GM12874 (cell line): ENCODE results near the gene MOV10L1.

Experiments
- TF ChIP-seq, protein P1 (sequence below): IDR thresholded peaks from 2 replicates; pipeline ENCODE4 v1.5.1; 2011; ENCODE audit warnings: low read depth, mild to moderate bottlenecking, control low read depth, low read length, moderate library complexity; ENCODE audit not compliant: insufficient read depth

The MOV10L1 gene

DNA sequence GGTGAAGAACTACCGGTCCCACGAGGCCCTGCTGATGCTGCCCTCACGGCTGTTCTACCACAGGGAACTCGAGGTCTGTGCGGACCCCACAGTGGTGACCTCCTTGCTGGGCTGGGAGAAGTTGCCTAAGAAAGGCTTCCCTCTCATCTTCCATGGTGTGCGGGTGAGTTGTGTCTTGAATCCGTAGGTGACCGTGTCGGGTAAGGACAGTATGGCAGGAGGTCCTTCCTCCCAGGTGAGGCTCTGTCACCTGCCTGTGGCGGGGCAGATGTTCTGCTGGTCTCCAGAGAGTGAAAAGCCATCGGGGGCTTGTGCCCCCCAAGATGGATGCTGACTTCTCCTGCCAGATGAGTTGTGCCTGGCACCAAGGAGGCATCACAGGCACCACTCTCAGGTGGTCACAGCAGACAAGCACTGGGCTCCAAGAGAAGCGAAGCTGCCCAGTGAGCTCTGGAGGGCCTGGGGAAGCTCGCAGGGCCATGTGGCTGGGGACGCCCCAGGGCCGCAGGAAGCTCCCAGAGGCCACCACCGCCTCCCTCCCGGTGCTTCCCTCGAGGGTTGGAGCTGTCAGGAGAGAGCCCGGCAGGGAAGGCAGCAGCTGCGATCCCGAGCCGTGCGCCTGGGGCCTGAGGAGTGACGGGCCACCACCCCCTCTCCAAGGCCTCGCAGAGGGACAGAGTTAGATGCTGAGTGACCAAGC, 63.4 kb downstream of the MOV10L1 start:
- TF ChIP-seq, protein P1, sequence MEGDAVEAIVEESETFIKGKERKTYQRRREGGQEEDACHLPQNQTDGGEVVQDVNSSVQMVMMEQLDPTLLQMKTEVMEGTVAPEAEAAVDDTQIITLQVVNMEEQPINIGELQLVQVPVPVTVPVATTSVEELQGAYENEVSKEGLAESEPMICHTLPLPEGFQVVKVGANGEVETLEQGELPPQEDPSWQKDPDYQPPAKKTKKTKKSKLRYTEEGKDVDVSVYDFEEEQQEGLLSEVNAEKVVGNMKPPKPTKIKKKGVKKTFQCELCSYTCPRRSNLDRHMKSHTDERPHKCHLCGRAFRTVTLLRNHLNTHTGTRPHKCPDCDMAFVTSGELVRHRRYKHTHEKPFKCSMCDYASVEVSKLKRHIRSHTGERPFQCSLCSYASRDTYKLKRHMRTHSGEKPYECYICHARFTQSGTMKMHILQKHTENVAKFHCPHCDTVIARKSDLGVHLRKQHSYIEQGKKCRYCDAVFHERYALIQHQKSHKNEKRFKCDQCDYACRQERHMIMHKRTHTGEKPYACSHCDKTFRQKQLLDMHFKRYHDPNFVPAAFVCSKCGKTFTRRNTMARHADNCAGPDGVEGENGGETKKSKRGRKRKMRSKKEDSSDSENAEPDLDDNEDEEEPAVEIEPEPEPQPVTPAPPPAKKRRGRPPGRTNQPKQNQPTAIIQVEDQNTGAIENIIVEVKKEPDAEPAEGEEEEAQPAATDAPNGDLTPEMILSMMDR: no peak

DNA sequence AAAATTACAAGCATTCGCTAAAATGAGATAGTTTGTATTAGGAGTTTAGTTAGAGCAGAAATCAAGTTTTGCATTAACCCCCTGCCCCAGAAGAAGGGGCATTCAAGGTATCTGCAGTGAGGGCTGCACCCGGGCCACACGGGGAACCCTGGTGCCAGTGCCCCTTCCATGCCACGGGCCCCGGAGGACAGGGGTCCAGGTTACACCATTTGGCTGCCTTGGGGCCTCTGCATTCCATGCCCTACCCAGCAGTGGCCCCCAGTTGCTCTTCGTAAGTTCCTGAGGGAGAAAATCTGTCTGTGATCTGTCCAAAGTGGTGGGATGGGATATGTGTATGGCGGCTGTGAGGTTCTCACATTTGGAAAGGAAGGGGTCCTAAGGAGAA, 63.9 kb downstream of the MOV10L1 start:
- TF ChIP-seq, protein P1: no peak

- TF ChIP-seq, protein P1: no peak
Measured at GRCh38 chr22:50157709-50158375, 68.0 kb downstream of the MOV10L1 start.

GRCh38 chr22:50160947-50161346, 71.1 kb downstream of the MOV10L1 start:
- TF ChIP-seq, protein P1: no peak

DNA sequence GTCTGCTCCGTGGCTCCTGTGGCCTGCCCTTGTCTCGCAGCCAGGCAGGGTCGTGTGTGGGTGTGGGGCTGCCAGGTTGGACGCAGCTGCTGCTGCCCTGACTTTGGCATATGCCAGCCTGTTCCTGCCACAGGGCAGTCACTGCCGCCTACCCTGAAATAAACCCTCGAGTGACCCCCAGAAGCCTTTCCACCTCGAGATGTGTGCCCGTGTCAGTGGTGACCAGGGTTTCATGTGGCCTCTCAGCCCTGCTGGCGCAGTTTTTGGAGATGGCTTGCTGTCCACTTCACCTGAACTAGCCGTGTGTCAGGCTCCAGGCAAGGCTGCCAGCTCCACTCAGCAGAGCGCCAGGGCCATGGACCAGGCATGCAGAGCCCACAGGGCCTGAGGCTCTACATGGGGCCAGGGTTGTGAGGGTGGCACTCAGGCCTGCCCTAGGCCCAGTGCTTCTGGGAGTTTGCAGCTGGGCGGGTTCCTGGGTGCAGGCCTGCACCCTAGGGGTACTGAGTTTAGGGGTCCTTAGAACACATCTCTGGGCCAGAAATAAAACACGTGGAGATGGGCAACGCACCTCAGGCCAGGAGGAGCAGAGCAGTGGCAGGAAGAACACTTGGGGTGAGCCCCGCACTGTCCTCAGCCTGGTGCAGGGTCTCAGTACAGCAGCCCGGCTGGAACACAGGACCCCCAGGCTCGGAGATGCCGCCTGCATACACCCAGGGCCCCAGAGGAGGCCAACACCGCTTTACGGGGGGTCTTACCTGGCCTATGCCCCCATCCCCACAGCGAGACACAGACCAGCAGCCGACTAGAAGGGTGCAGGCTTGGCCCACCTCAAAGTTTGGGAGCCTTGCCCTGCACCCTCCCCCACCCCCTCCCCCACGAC, 71.9 kb downstream of the MOV10L1 start:
- TF ChIP-seq, protein P1: no peak

- TF ChIP-seq, protein P1: no peak
Measured at GRCh38 chr22:50162391-50162956, 72.7 kb downstream of the MOV10L1 start.
